ENCODE measurements around the gene GABRB1.
A peak's percentile ranks its signal among the peaks of the same experiment; 100 is the strongest.

The GABRB1 gene

DNA sequence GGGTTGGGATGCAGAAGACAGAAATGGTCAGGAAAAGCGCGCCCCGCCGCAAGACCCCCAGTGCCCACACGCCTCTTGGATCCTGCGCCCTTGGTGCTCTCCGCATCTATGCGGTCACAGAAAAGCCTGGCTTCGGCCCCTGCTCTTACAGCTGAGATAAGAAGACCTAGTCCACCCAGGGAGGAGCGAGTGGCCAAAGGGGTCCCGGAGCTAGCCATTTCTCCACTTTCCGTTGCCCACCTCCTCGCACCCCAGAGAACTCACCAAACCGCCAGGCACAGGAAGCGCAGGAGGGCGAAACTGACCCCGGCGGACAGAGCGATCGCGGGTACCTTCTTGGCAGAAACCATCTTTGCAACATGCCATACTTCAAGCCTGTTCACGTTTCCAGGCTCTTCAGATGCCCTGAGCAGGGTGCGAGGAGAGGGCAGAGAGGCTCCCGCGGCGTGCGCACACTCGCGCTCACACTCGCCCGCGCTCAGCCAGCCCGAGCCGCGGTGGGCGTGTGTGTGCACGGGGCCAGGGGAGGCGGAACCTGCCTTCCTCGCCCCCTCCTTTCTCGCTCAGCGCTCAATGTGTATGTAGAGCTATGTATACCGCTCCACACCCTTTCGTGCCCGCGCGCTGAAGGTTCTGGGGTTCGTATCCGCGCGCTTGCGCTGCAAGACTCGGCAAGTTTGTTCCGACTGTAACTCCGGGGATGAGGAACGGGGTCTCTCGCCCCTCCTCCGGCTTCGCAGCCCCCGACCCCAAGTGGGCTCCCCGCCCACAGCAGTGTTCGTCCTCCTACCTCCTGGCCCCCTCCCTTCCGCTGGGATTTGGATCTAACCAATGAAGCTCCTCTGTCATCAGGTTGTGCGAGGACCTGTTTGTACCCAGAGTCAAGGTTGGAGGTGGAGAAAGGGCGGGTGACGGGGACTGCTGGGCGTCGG lies 38.0 kb upstream of the GABRB1 start, which contains the start of gene GABRA4:
Gene GABRA4 (minus strand): TSS at position 507 of the 932 bp plus-strand sequence. CDS start 157 bp downstream, at position 350.
- Histone ChIP-seq H3K79me2 (no peaks in the 10 kb centered on the region), H3K4me3 (ENCODE audit: low read depth, low read length) (peak within 1 kb of the TSS; percentile 51), H2AFZ (no peak within 1 kb of the TSS), H3K27me3 (ENCODE audit: control insufficient read depth, insufficient read depth, low read length) (no peaks in the 10 kb centered on the region), H3K36me3 (ENCODE audit: control insufficient read depth, insufficient read depth, low read length) (no peaks in the 10 kb centered on the region), H3K4me2 (ENCODE audit: low read length) (peak within 1 kb of the TSS; percentile 39), H3K9me3 (ENCODE audit: control insufficient read depth, low read length) (no peaks in the 10 kb centered on the region), H3K27ac (no peak within 1 kb of the TSS), H3K9ac (no peak within 1 kb of the TSS), H3K4me1 (no peaks in the 10 kb centered on the region)
- TF ChIP-seq, protein P1, sequence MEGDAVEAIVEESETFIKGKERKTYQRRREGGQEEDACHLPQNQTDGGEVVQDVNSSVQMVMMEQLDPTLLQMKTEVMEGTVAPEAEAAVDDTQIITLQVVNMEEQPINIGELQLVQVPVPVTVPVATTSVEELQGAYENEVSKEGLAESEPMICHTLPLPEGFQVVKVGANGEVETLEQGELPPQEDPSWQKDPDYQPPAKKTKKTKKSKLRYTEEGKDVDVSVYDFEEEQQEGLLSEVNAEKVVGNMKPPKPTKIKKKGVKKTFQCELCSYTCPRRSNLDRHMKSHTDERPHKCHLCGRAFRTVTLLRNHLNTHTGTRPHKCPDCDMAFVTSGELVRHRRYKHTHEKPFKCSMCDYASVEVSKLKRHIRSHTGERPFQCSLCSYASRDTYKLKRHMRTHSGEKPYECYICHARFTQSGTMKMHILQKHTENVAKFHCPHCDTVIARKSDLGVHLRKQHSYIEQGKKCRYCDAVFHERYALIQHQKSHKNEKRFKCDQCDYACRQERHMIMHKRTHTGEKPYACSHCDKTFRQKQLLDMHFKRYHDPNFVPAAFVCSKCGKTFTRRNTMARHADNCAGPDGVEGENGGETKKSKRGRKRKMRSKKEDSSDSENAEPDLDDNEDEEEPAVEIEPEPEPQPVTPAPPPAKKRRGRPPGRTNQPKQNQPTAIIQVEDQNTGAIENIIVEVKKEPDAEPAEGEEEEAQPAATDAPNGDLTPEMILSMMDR (IDR thresholded peaks at IDR 0.05) = no peak

DNA sequence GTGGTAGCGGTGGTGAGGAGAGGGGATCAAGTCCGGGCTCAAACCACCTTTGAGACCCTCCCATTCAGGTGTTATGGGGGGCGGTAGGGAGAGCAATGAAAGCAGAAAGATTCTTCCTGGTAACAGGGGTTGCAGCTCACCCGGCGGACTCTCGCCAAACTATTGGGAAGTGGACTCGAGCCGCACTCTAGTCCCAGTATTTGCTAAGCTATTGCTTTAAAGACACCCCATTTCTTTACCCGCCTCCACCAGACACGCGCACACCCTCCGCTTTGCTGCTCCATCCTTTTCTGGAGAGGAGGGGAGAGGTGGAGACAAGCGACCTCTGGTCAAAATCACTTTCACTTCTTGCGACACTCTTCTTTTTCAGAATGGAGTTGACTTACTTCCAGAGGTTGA lies 37.4 kb upstream of the GABRB1 start:
- Histone ChIP-seq H3K27ac (no peak overlapping the region), H3K27me3 (ENCODE audit: control insufficient read depth, insufficient read depth, low read length) (no peaks in the 10 kb centered on the region), H3K79me2 (no peaks in the 10 kb centered on the region), H2AFZ (no peak overlapping the region), H3K4me3 (ENCODE audit: low read depth, low read length) (peak overlapping the region; percentile 51), H3K36me3 (ENCODE audit: control insufficient read depth, insufficient read depth, low read length) (no peaks in the 10 kb centered on the region), H3K9me3 (ENCODE audit: control insufficient read depth, low read length) (no peaks in the 10 kb centered on the region), H3K9ac (no peak overlapping the region), H3K4me1 (no peaks in the 10 kb centered on the region), H3K4me2 (ENCODE audit: low read length) (peak overlapping the region; percentile 39)
- TF ChIP-seq, protein P1 (IDR thresholded peaks at IDR 0.05) = no peak

DNA sequence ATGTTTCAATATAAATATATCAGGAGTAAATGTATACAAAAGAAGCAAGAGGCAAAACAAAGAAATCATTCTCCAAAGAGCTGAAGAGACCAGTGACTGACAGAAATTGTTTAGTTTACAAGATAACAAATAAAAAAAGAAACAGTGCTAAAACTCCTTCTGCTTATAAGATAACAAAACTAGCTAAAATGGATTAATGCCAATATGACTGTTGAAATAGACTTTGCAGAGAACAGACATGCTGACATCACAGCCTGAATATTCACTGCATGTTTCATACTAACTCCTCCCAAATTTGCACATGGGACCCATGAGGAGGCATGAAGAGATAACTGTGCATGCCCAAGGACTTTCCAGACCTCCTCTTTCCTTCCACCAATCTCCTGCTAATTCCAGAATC lies 31.8 kb upstream of the GABRB1 start:
- Histone ChIP-seq H3K9me3 (ENCODE audit: control insufficient read depth, low read length) (no peaks in the 10 kb centered on the region), H3K4me1 (no peaks in the 10 kb centered on the region), H3K27me3 (ENCODE audit: control insufficient read depth, insufficient read depth, low read length) (no peaks in the 10 kb centered on the region), H3K27ac (no peak overlapping the region), H3K9ac (no peak overlapping the region), H3K79me2 (no peaks in the 10 kb centered on the region), H3K4me3 (ENCODE audit: low read depth, low read length) (no peak overlapping the region), H3K4me2 (ENCODE audit: low read length) (no peak overlapping the region), H2AFZ (no peak overlapping the region), H3K36me3 (ENCODE audit: control insufficient read depth, insufficient read depth, low read length) (no peaks in the 10 kb centered on the region)
- TF ChIP-seq, protein P1 (IDR thresholded peaks at IDR 0.05) = no peak

DNA sequence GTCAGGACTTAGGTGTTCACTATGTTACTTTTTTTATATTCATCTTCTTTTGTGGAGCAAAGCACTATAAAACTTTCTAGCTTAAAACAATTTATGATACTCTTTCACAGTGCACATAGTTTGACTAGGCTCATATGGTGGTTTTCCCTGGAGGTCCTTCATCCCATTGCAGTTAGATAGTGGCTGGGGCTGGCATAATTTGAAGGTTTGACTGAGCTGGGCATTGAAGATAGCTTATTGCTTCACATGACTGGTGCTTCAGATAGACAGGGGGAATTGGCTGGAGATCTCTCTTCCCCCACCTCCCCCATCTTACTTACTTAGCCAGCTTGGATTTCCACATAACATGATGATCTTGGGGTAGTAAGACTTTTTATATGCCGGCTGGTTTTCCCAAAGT lies 31.0 kb upstream of the GABRB1 start:
- Histone ChIP-seq H3K4me3 (ENCODE audit: low read depth, low read length) (no peak overlapping the region), H3K9ac (no peak overlapping the region), H3K9me3 (ENCODE audit: control insufficient read depth, low read length) (no peaks in the 10 kb centered on the region), H3K4me2 (ENCODE audit: low read length) (no peak overlapping the region), H3K79me2 (no peaks in the 10 kb centered on the region), H3K27ac (no peak overlapping the region), H3K27me3 (ENCODE audit: control insufficient read depth, insufficient read depth, low read length) (no peaks in the 10 kb centered on the region), H3K4me1 (no peaks in the 10 kb centered on the region), H3K36me3 (ENCODE audit: control insufficient read depth, insufficient read depth, low read length) (no peaks in the 10 kb centered on the region), H2AFZ (no peak overlapping the region)
- TF ChIP-seq, protein P1 (IDR thresholded peaks at IDR 0.05) = no peak
